ENCODE data around the gene CD36. TPM values are rescaled to one million over a fixed set of nuclear protein-coding genes. Genes with fewer than 3 reads are reported as not detected.

The CD36 gene
- total RNA-seq, 1 experiment from 2014 or later, result 0.32 TPM

DNA sequence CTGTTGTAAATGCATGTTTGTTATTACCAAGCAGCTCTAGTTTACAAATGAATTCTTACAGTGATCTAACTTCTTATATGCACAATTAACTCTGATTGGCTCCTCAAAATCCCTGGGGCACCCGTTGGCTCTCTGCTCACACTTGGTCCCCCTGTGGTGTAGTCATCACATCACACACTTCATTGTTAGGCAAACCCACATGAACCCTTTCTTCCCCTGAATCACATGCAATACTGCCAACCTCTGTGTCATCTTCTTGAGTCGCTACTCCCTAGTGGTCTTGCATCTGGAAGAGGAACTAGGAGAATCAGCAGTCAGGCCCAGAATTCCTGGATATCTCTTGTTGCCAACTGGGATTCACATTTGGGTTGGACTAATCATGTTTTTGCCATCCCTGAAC, 73.1 kb downstream of the CD36 start:
- POLR2A ChIA-PET, result interaction anchor here (0.8 to 1.1 kb wide), 2 partner anchors 11 to 934 kb away, joined by 3 read pairs; no protein-coding TSS in a partner anchor
- no peaks in the 10 kb centered on the region for H3K9me2 ChIP-seq (ENCODE audit: insufficient read depth)
- RAD21 ChIA-PET (ENCODE audit: low non-redundant PET in 1 of 2, low total read pairs in 2 of 2, uncharacterized antibody in 2 of 2, unreplicated experiment in 2 of 2), result interaction anchor here in 1 of 2 experiments (0.6 kb wide), 1 partner anchor 211 kb away, joined by 3 read pairs; no protein-coding TSS in a partner anchor
- ATAC-seq (0 out of 2 replicates have a peak, but pooled peaks have one; percentile 47), DNase-seq (ENCODE audit: low read depth, low spot score) (no peak)
- no peaks in the 10 kb centered on the region for H3K9me3 ChIP-seq (ENCODE audit: control insufficient read depth in 1 of 2, insufficient read depth in 1 of 2, low read depth in 1 of 2, low read length in 2 of 2)
- no peaks in the 10 kb centered on the region for H3K36me3 ChIP-seq (ENCODE audit: control insufficient read depth in 1 of 2, insufficient read depth in 2 of 2, low read length in 2 of 2)
- no peak for TF ChIP-seq SP1 (IDR thresholded peaks at IDR 0.05; ENCODE audit: low read depth)
- no peak for TF ChIP-seq CBX3 (IDR thresholded peaks at IDR 0.05; ENCODE audit: low read depth)
- TF ChIP-seq YY1 (IDR thresholded peaks at IDR 0.05; ENCODE audit: extremely low read depth, insufficient replicate concordance, low read depth, low read length), result no peak
- no peak for TF ChIP-seq POLR2A (IDR thresholded peaks at IDR 0.05; ENCODE audit: borderline replicate concordance, extremely low read depth, insufficient read depth, insufficient read length)
- TF ChIP-seq, protein P1, sequence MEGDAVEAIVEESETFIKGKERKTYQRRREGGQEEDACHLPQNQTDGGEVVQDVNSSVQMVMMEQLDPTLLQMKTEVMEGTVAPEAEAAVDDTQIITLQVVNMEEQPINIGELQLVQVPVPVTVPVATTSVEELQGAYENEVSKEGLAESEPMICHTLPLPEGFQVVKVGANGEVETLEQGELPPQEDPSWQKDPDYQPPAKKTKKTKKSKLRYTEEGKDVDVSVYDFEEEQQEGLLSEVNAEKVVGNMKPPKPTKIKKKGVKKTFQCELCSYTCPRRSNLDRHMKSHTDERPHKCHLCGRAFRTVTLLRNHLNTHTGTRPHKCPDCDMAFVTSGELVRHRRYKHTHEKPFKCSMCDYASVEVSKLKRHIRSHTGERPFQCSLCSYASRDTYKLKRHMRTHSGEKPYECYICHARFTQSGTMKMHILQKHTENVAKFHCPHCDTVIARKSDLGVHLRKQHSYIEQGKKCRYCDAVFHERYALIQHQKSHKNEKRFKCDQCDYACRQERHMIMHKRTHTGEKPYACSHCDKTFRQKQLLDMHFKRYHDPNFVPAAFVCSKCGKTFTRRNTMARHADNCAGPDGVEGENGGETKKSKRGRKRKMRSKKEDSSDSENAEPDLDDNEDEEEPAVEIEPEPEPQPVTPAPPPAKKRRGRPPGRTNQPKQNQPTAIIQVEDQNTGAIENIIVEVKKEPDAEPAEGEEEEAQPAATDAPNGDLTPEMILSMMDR (IDR thresholded peaks at IDR 0.05 in 2 of 3, conservative IDR thresholded peaks at IDR 0.05 in 1 of 3; ENCODE audit: borderline replicate concordance in 1 of 3, insufficient read depth in 1 of 3, low read depth in 2 of 3, low read length in 2 of 3), result no peak
- TF ChIP-seq POLR2AphosphoS5 (IDR thresholded peaks at IDR 0.05; ENCODE audit: low read depth, low read length), result no peak
- TF ChIP-seq CEBPB (IDR thresholded peaks at IDR 0.05; ENCODE audit: low read depth), result no peak
- TF ChIP-seq FOSL1 (IDR thresholded peaks at IDR 0.05; ENCODE audit: low read depth), result no peak
- TF ChIP-seq SRF (IDR thresholded peaks at IDR 0.05; ENCODE audit: low read depth), result no peak
- TF ChIP-seq EGR1 (IDR thresholded peaks at IDR 0.05; ENCODE audit: low read depth), result no peak
- H3K27me3 ChIP-seq (ENCODE audit: insufficient read depth, low read length), result no peaks in the 10 kb centered on the region
- no peaks in the 10 kb centered on the region for H4K20me1 ChIP-seq (ENCODE audit: insufficient read depth)
- H3K4me1 ChIP-seq (ENCODE audit: control insufficient read depth in 1 of 2, insufficient read depth in 2 of 2, low read length in 2 of 2), result peaks cover 0 to 3% of the 10 kb centered on the region in 2 experiments; a peak in 1 of 4 replicates
- H3K9ac ChIP-seq (ENCODE audit: low read length), result no peak overlapping the region
- CTCF ChIA-PET, result interaction anchor here (0.8 kb wide), 1 partner anchor 758 kb away, joined by 3 read pairs; no protein-coding TSS in a partner anchor
- H3K27ac ChIP-seq (ENCODE audit: low read depth, low read length), result no peak overlapping the region
- H3K4me2 ChIP-seq (ENCODE audit: low read length), result no peak overlapping the region
- no peak overlapping the region for H3K4me3 ChIP-seq (replicated peaks in 1 of 2; ENCODE audit: low read depth in 1 of 2, low read length in 2 of 2)
- BruUV-seq (replicated peaks), result no TSS peak
- no peaks in the 10 kb centered on the region for H3K79me2 ChIP-seq (ENCODE audit: insufficient read depth, low read length)
- peak overlapping the region; percentile 19 for H2AFZ ChIP-seq (ENCODE audit: low read depth, low read length, poor library complexity, severe bottlenecking)
- intact Hi-C loops (cut with micrococcal nuclease), result no loop called here
